Large intestine (tissue), 3 donors: ENCODE data around the gene GP1BB. TPM values are rescaled to one million over a fixed set of nuclear protein-coding genes. Genes with fewer than 3 reads are reported as not detected.

Source experiments
- DNase-seq, 2 donors: peaks; one replicate each; pipeline versions ENCODE4 v3.0.0 to v3.0.0-alpha.2; 2013
- H3K27ac ChIP-seq: one replicate; pipeline ENCODE4 v1.5.1; 2013; ENCODE audit warnings: low read length
- H3K27me3 ChIP-seq: 2 replicates; pipeline ENCODE4 v1.6.1; 2013; ENCODE audit warnings: low read length; ENCODE audit not compliant: control insufficient read depth, insufficient read depth
- H3K36me3 ChIP-seq: 2 replicates; pipeline ENCODE4 v1.6.1; 2013; ENCODE audit warnings: low read length; ENCODE audit not compliant: control insufficient read depth, insufficient read depth
- H3K4me1 ChIP-seq: one replicate; pipeline ENCODE4 v1.6.1; 2013; ENCODE audit warnings: low read length; ENCODE audit not compliant: control insufficient read depth, insufficient read depth
- H3K4me3 ChIP-seq: one replicate; pipeline ENCODE4 v1.5.1; 2013; ENCODE audit warnings: low read length
- H3K9me3 ChIP-seq: one replicate; pipeline ENCODE4 v1.6.1; 2013; ENCODE audit warnings: mild to moderate bottlenecking, low read depth, low read length, moderate library complexity; ENCODE audit not compliant: control insufficient read depth
- WGBS: methylation state at CpG from one replicate; pipeline ENCODE4 v1.1.5; 2013; ENCODE audit warnings: low lambda C conversion rate; ENCODE audit not compliant: insufficient coverage; 5-methylcytosine and 5-hydroxymethylcytosine counted together
- polyA plus RNA-seq: library from polyadenylated mRNA; unstranded; fragments of 120-200 nt; gene quantifications from one replicate; pipeline ENCODE4 v1.2.1, GENCODE V29; 2013

GP1BB gene
- polyA plus RNA-seq, 1 donor = 4.4 TPM

GRCh38 chr22:19706661-19707151 lies 16.6 kb upstream of the GP1BB start:
- Histone ChIP-seq H3K4me3 (no peak overlapping the region), H3K4me1 (peaks cover 13% of the 10 kb centered on the region), H3K36me3 (no peaks in the 10 kb centered on the region), H3K27ac (no peak overlapping the region), H3K9me3 (no peaks in the 10 kb centered on the region), H3K27me3 (no peaks in the 10 kb centered on the region)
- WGBS = no CpG with 5 or more reads among the region's 7 CpGs
- DNase-seq = no peak

GRCh38 chr22:19707347-19708290 lies 15.7 kb upstream of the GP1BB start:
- DNase-seq = no peak
- Histone ChIP-seq H3K4me1 (peaks cover 13% of the 10 kb centered on the region), H3K27me3 (no peaks in the 10 kb centered on the region), H3K27ac (no peak overlapping the region), H3K36me3 (no peaks in the 10 kb centered on the region), H3K9me3 (no peaks in the 10 kb centered on the region), H3K4me3 (no peak overlapping the region)
- no CpG with 5 or more reads among the region's 24 CpGs for WGBS

- H3K4me1 ChIP-seq = peaks cover 13% of the 10 kb centered on the region
- no peaks in the 10 kb centered on the region for H3K9me3 ChIP-seq
- no peak for DNase-seq
- H3K4me3 ChIP-seq = no peak overlapping the region
- no peaks in the 10 kb centered on the region for H3K36me3 ChIP-seq
- H3K27ac ChIP-seq = no peak overlapping the region
- H3K27me3 ChIP-seq = peaks cover 6% of the 10 kb centered on the region
- WGBS = no CpG with 5 or more reads among the region's 20 CpGs
These were observed 14.9 kb upstream of the GP1BB start for GRCh38 chr22:19708321-19709011.

- peaks cover 10% of the 10 kb centered on the region for H3K4me1 ChIP-seq
- no peaks in the 10 kb centered on the region for H3K36me3 ChIP-seq
- H3K27ac ChIP-seq = no peak overlapping the region
- no CpG with 5 or more reads among the region's 19 CpGs for WGBS
- no peaks in the 10 kb centered on the region for H3K9me3 ChIP-seq
- no peak overlapping the region for H3K4me3 ChIP-seq
- peaks cover 12% of the 10 kb centered on the region for H3K27me3 ChIP-seq
- no peak for DNase-seq
These were observed 14.1 kb upstream of the GP1BB start for GRCh38 chr22:19709063-19709769.

- Histone ChIP-seq H3K27ac (no peak overlapping the region), H3K4me1 (peaks cover 3% of the 10 kb centered on the region), H3K27me3 (peaks cover 18% of the 10 kb centered on the region), H3K9me3 (no peaks in the 10 kb centered on the region), H3K36me3 (no peaks in the 10 kb centered on the region), H3K4me3 (no peak overlapping the region)
- WGBS = no CpG with 5 or more reads among the region's 19 CpGs
- no peak for DNase-seq
These were observed 13.1 kb upstream of the GP1BB start for GRCh38 chr22:19710020-19710768.

GRCh38 chr22:19710769-19711106 lies 12.6 kb upstream of the GP1BB start:
- Histone ChIP-seq H3K27me3 (peaks cover 19% of the 10 kb centered on the region), H3K4me1 (peaks cover 3% of the 10 kb centered on the region), H3K4me3 (no peak overlapping the region), H3K9me3 (no peaks in the 10 kb centered on the region), H3K27ac (no peak overlapping the region), H3K36me3 (no peaks in the 10 kb centered on the region)
- WGBS = no CpG with 5 or more reads among the region's 6 CpGs
- no peak for DNase-seq

GRCh38 chr22:19713245-19713644 lies 10.1 kb upstream of the GP1BB start:
- Histone ChIP-seq H3K27me3 (peaks cover 27% of the 10 kb centered on the region), H3K4me3 (no peak overlapping the region), H3K27ac (no peak overlapping the region), H3K4me1 (peaks cover 9% of the 10 kb centered on the region), H3K36me3 (no peaks in the 10 kb centered on the region), H3K9me3 (no peaks in the 10 kb centered on the region)
- no peak for DNase-seq
- no CpG with 5 or more reads among the region's 13 CpGs for WGBS

GRCh38 chr22:19713650-19714311 lies 9.6 kb upstream of the GP1BB start:
- no CpG with 5 or more reads among the region's 38 CpGs for WGBS
- peak in 1 of 2 donors; percentile 26 for DNase-seq
- Histone ChIP-seq H3K9me3 (no peaks in the 10 kb centered on the region), H3K27ac (no peak overlapping the region), H3K27me3 (peaks cover 31% of the 10 kb centered on the region), H3K4me1 (peaks cover 9% of the 10 kb centered on the region), H3K36me3 (no peaks in the 10 kb centered on the region), H3K4me3 (peak overlapping the region; percentile 30)

- Histone ChIP-seq H3K9me3 (no peaks in the 10 kb centered on the region), H3K4me3 (peak within 1 kb of the TSS; percentile 35), H3K27me3 (peaks cover 38% of the 10 kb centered on the region), H3K36me3 (no peaks in the 10 kb centered on the region), H3K4me1 (peaks cover 9% of the 10 kb centered on the region), H3K27ac (no peak within 1 kb of the TSS)
- WGBS = no CpG with 5 or more reads among the region's 106 CpGs
- DNase-seq = no peak
These were observed 8.8 kb upstream of the GP1BB start, which contains the start of gene SEPTIN5 for GRCh38 chr22:19714312-19715187. SEPTIN5 (plus strand) TSS chr22:19714503; CDS start chr22:19714589, 86 bp downstream.
